NCI-H1930 (cell line): ENCODE data around the gene FANCI.

ENCODE experiments used
- DNase-seq, 2 experiments: peaks; one replicate each; lab custom pipeline; 2025; lab: John Stamatoyannopoulos, UW

Gene FANCI

GRCh38 chr15:89361451-89362202 is 117.8 kb downstream of the FANCI start:
- DNase-seq = no peak

- DNase-seq = peak; percentile 44 to 52
Measured at GRCh38 chr15:89362203-89363101, 118.7 kb downstream of the FANCI start.

GRCh38 chr15:89363133-89363532 is 119.4 kb downstream of the FANCI start:
- no peak for DNase-seq

GRCh38 chr15:89363770-89364169 is 120.0 kb downstream of the FANCI start:
- DNase-seq = no peak

- no peak for DNase-seq
Measured at GRCh38 chr15:89364341-89364740, 120.6 kb downstream of the FANCI start.

GRCh38 chr15:89364741-89365450 is 121.1 kb downstream of the FANCI start:
- DNase-seq = no peak

GRCh38 chr15:89365462-89366065 is 121.8 kb downstream of the FANCI start:
- DNase-seq = no peak
